Measurements from ENCODE around the gene NRG2. TPM values are rescaled to one million over a fixed set of nuclear protein-coding genes. Genes with fewer than 3 reads are reported as not detected.

Gene NRG2
- polyA plus RNA-seq, 3 donors = 0.01 TPM; not detected in 2

DNA sequence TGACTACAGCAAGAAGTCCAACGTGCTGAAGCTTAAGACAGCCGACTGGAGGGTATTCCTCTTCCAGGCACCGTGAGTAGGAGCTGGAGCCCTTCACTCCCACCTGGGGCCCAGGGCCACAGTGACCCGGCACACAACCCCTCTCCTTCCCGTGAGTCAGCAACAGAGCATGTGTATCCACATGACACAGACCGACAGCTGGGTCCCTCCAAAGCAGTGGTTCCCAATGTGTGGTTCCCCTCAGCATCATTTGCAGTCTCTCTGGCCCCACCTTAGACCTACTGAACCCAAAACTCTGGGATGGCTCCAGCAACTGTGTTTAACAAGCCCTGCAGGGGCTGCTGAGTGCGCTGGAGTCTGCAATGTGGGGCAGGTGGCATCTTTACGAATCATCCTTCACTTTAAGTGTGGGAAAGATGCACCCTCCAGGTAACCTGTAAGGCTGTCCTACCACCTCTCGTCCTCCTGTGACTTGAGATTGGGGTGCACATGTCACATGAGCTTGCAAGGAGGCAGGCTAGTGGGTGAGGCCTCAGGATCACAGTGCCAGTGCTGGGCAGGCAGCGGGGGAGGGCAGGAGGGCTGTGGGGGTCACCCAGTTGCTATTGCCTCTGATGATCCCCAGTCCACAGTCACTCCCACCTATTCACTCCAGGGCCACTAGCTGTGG is 205.3 kb downstream of the NRG2 start:
- Mint-ChIP-seq H3K4me1 (no peaks in the 10 kb centered on the region), H3K4me3 (no peak overlapping the region), H3K36me3 (no peaks in the 10 kb centered on the region), H3K27ac (no peak overlapping the region), H3K27me3 (ENCODE audit: low read depth in 3 of 3) (peaks cover 6 to 20% (median 14%) of the 10 kb centered on the region in 3 donors), H3K9me3 (peaks cover 0 to 2% (median 0%) of the 10 kb centered on the region in 7 donors)
- DNase-seq = no peak
- no peaks in the 10 kb centered on the region for H3K79me2 ChIP-seq (ENCODE audit: insufficient read depth, low read length)
- H3K9me3 ChIP-seq (replicated peaks in 1 of 2; ENCODE audit: control insufficient read depth in 1 of 2, insufficient read depth in 1 of 2, low read length in 2 of 2) = no peaks in the 10 kb centered on the region
- H3K27me3 ChIP-seq (ENCODE audit: control insufficient read depth in 2 of 2, insufficient read depth in 2 of 2, low read length in 2 of 2) = peaks cover 0 to 3% of the 10 kb centered on the region in 2 donors
- intact Hi-C loops (cut with micrococcal nuclease) = loop anchor here in 1 of 2 donors (5.0 kb wide), 1 partner anchor 46 kb away; no protein-coding TSS in a partner anchor
- H3K4me3 ChIP-seq (replicated peaks in 1 of 3; ENCODE audit: low read depth in 2 of 3, low read length in 3 of 3) = no peak overlapping the region
- H4K20me1 ChIP-seq (ENCODE audit: insufficient read depth, low read length) = no peaks in the 10 kb centered on the region
- H3K9ac ChIP-seq (ENCODE audit: insufficient read depth, low read length, poor library complexity, severe bottlenecking) = no peak overlapping the region
- WGBS (ENCODE audit: insufficient coverage) = 88% methylated on average over 5 of the region's 10 CpGs
- no peaks in the 10 kb centered on the region for H3K36me3 ChIP-seq (replicated peaks in 1 of 2; ENCODE audit: control insufficient read depth in 1 of 2, insufficient read depth in 2 of 2, low read length in 2 of 2)
- H3K4me1 ChIP-seq (ENCODE audit: control insufficient read depth in 1 of 2, insufficient read depth in 2 of 2, low read length in 2 of 2) = no peaks in the 10 kb centered on the region
- TF ChIP-seq, protein P1, sequence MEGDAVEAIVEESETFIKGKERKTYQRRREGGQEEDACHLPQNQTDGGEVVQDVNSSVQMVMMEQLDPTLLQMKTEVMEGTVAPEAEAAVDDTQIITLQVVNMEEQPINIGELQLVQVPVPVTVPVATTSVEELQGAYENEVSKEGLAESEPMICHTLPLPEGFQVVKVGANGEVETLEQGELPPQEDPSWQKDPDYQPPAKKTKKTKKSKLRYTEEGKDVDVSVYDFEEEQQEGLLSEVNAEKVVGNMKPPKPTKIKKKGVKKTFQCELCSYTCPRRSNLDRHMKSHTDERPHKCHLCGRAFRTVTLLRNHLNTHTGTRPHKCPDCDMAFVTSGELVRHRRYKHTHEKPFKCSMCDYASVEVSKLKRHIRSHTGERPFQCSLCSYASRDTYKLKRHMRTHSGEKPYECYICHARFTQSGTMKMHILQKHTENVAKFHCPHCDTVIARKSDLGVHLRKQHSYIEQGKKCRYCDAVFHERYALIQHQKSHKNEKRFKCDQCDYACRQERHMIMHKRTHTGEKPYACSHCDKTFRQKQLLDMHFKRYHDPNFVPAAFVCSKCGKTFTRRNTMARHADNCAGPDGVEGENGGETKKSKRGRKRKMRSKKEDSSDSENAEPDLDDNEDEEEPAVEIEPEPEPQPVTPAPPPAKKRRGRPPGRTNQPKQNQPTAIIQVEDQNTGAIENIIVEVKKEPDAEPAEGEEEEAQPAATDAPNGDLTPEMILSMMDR (IDR thresholded peaks at IDR 0.05) = no peak
- no peak overlapping the region for H3K27ac ChIP-seq (ENCODE audit: low read depth in 1 of 2, low read length in 2 of 2)
- no peak overlapping the region for H3K4me2 ChIP-seq (replicated peaks; ENCODE audit: extremely low read depth, low read length, poor library complexity, severe bottlenecking)
- H2AFZ ChIP-seq (ENCODE audit: insufficient read depth, low read depth, low read length, poor library complexity, severe bottlenecking) = no peak overlapping the region

DNA sequence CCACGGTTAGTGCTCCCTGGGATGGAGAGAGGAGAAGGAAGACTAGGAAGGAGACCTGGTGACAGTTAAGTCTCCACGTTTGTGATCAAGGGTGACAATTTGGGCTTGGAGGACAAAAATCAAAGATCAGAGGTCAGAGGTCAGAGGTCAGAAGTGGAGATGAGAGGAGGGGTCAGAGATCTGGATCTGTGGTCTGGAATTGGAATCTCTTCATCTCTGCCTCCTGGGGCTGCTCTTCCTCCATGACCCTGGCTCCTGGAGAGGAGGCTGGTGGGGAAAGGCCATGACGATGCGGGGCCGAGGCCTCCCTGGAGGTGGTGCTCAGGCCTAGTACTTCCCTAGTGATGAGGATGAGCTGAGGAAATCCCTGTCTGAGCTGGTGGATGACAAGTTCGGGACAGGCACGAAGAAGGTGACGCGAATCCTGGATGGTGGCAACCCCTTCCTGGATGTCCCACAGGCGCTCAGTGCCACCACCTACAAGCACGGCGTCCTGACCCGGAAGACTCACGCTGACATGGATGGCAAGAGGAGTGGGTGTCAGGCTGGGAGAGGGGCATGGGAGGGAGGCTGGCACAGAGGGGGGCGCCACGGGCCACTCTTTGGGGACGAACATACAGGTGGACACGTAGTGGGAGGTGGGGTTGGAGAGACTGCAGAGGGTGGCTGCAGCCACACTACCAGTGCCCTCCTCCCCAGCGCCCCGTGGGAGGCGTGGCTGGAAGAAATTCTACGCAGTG is 206.5 kb downstream of the NRG2 start:
- no peaks in the 10 kb centered on the region for H3K4me1 ChIP-seq (ENCODE audit: control insufficient read depth in 1 of 2, insufficient read depth in 2 of 2, low read length in 2 of 2)
- H2AFZ ChIP-seq (ENCODE audit: insufficient read depth, low read depth, low read length, poor library complexity, severe bottlenecking) = no peak overlapping the region
- H3K36me3 Mint-ChIP-seq = no peaks in the 10 kb centered on the region
- TF ChIP-seq, protein P1 (IDR thresholded peaks at IDR 0.05) = no peak
- 98% methylated on average over 14 of the region's 22 CpGs for WGBS (ENCODE audit: insufficient coverage)
- no peaks in the 10 kb centered on the region for H3K36me3 ChIP-seq (replicated peaks in 1 of 2; ENCODE audit: control insufficient read depth in 1 of 2, insufficient read depth in 2 of 2, low read length in 2 of 2)
- no peak for DNase-seq
- no peak overlapping the region for H3K4me2 ChIP-seq (replicated peaks; ENCODE audit: extremely low read depth, low read length, poor library complexity, severe bottlenecking)
- intact Hi-C loops (cut with micrococcal nuclease) = loop anchor here in 1 of 2 donors (5.0 kb wide), 1 partner anchor 44 kb away; no protein-coding TSS in a partner anchor
- no peaks in the 10 kb centered on the region for H3K79me2 ChIP-seq (ENCODE audit: insufficient read depth, low read length)
- no peak overlapping the region for H3K4me3 Mint-ChIP-seq
- H3K27me3 Mint-ChIP-seq (ENCODE audit: low read depth in 3 of 3) = peaks cover 0 to 17% (median 17%) of the 10 kb centered on the region in 3 donors
- no peaks in the 10 kb centered on the region for H3K4me1 Mint-ChIP-seq
- no peaks in the 10 kb centered on the region for H3K9me3 ChIP-seq (replicated peaks in 1 of 2; ENCODE audit: control insufficient read depth in 1 of 2, insufficient read depth in 1 of 2, low read length in 2 of 2)
- peaks cover 0 to 2% (median 0%) of the 10 kb centered on the region in 7 donors for H3K9me3 Mint-ChIP-seq
- H3K27ac ChIP-seq (ENCODE audit: low read depth in 1 of 2, low read length in 2 of 2) = no peak overlapping the region
- peaks cover 0 to 14% of the 10 kb centered on the region in 2 donors for H3K27me3 ChIP-seq (ENCODE audit: control insufficient read depth in 2 of 2, insufficient read depth in 2 of 2, low read length in 2 of 2)
- H3K9ac ChIP-seq (ENCODE audit: insufficient read depth, low read length, poor library complexity, severe bottlenecking) = no peak overlapping the region
- peak overlapping the region in 1 of 7 donors; percentile 61 for H3K27ac Mint-ChIP-seq
- H4K20me1 ChIP-seq (ENCODE audit: insufficient read depth, low read length) = no peaks in the 10 kb centered on the region
- H3K4me3 ChIP-seq (replicated peaks in 1 of 3; ENCODE audit: low read depth in 2 of 3, low read length in 3 of 3) = no peak overlapping the region
